Osteocyte (in vitro differentiated cells): ENCODE measurements around the gene ST14. TPM values are rescaled to one million over a fixed set of nuclear protein-coding genes. Genes with fewer than 3 reads are reported as not detected.
"Not testable (repeated sequence)": the region's sequence is repeated elsewhere in the genome, so short reads cannot be mapped to it uniquely, and the experiment has no call there.

Experiments used
- DNase-seq: peaks from one replicate; pipeline ENCODE4 v3.0.0; 2021; ENCODE audit warnings: mixed read lengths; ENCODE audit not compliant: unreplicated experiment; ENCODE audit errors: extremely low spot score
- H3K27ac Mint-ChIP-seq: one replicate; pipeline ENCODE4 v1.8.0; 2021; ENCODE audit warnings: mild to moderate bottlenecking, mixed read lengths; ENCODE audit not compliant: unreplicated experiment
- H3K27me3 Mint-ChIP-seq: one replicate; pipeline ENCODE4 v1.8.0; 2021; ENCODE audit warnings: mixed read lengths; ENCODE audit not compliant: unreplicated experiment
- H3K36me3 Mint-ChIP-seq: one replicate; pipeline ENCODE4 v1.8.0; 2021; ENCODE audit warnings: mixed read lengths; ENCODE audit not compliant: unreplicated experiment
- H3K4me1 Mint-ChIP-seq: one replicate; pipeline ENCODE4 v1.8.0; 2021; ENCODE audit warnings: mixed read lengths; ENCODE audit not compliant: unreplicated experiment
- H3K4me3 Mint-ChIP-seq: one replicate; pipeline ENCODE4 v1.8.0; 2021; ENCODE audit warnings: mild to moderate bottlenecking, moderate library complexity, mixed read lengths; ENCODE audit not compliant: unreplicated experiment
- H3K9me3 Mint-ChIP-seq: one replicate; pipeline ENCODE4 v1.8.0; 2021; ENCODE audit warnings: mixed read lengths; ENCODE audit not compliant: unreplicated experiment
- total RNA-seq: library from RNA; stranded (reverse); gene quantifications from 2 replicates; pipeline ENCODE4 v1.2.1, GENCODE V29; 2021
- TF ChIP-seq, protein P1 (sequence below): fragments of 200-600 bp; sonication (generic); IDR thresholded peaks from 2 replicates; pipeline ENCODE4 v1.5.0; 2021; ENCODE audit warnings: antibody characterized with exemption, mild to moderate bottlenecking, moderate library complexity

The ST14 gene
- total RNA-seq, 1 donor from 2014 or later: not detected

DNA sequence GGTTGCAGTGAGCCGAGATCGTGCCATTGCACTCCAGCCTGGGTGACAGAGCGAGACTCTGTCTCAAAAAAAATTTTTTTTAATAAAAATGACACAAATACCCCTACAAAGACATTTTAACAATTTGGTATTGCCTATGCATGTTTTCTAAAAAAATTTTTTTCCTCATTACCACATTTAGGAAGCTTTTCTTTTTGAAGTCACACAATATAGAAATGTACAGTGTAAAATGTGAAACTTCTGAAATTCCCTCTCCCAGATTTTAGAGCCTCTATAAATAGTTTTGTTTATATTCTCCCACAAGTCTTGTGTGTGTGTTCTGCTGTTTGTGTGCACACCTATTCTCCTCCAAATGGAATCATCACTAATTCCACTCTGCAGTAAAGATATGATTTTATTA is 7.6 kb downstream of the ST14 start:
- H3K27ac Mint-ChIP-seq: no peak overlapping the region
- H3K4me3 Mint-ChIP-seq: no peak overlapping the region
- peaks cover 5% of the 10 kb centered on the region for H3K4me1 Mint-ChIP-seq
- H3K27me3 Mint-ChIP-seq: peaks cover 2% of the 10 kb centered on the region
- H3K36me3 Mint-ChIP-seq: no peaks in the 10 kb centered on the region
- DNase-seq: no peak
- H3K9me3 Mint-ChIP-seq: no peaks in the 10 kb centered on the region
- TF ChIP-seq, protein P1, sequence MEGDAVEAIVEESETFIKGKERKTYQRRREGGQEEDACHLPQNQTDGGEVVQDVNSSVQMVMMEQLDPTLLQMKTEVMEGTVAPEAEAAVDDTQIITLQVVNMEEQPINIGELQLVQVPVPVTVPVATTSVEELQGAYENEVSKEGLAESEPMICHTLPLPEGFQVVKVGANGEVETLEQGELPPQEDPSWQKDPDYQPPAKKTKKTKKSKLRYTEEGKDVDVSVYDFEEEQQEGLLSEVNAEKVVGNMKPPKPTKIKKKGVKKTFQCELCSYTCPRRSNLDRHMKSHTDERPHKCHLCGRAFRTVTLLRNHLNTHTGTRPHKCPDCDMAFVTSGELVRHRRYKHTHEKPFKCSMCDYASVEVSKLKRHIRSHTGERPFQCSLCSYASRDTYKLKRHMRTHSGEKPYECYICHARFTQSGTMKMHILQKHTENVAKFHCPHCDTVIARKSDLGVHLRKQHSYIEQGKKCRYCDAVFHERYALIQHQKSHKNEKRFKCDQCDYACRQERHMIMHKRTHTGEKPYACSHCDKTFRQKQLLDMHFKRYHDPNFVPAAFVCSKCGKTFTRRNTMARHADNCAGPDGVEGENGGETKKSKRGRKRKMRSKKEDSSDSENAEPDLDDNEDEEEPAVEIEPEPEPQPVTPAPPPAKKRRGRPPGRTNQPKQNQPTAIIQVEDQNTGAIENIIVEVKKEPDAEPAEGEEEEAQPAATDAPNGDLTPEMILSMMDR: no peak

- Mint-ChIP-seq H3K27me3 (no peaks in the 10 kb centered on the region), H3K9me3 (no peaks in the 10 kb centered on the region), H3K36me3 (no peaks in the 10 kb centered on the region), H3K4me1 (peaks cover 5% of the 10 kb centered on the region), H3K4me3 (no peak overlapping the region), H3K27ac (no peak overlapping the region)
- TF ChIP-seq, protein P1: no peak
- DNase-seq: no peak
Observed at GRCh38 chr11:130168105-130168504, 8.5 kb downstream of the ST14 start.

- DNase-seq: no peak
- H3K27ac Mint-ChIP-seq: no peak overlapping the region
Observed at GRCh38 chr11:130170345-130170744, 10.8 kb downstream of the ST14 start.

GRCh38 chr11:130171534-130171933 is 12.0 kb downstream of the ST14 start:
- Mint-ChIP-seq H3K9me3 (peaks cover 8% of the 10 kb centered on the region), H3K27me3 (peaks cover 14% of the 10 kb centered on the region), H3K36me3 (no peaks in the 10 kb centered on the region), H3K27ac (no peak overlapping the region), H3K4me1 (peaks cover under 1% of the 10 kb centered on the region), H3K4me3 (no peak overlapping the region)
- TF ChIP-seq, protein P1: no peak
- no peak for DNase-seq

More at GRCh38 chr11:130170345-130170744, 10.8 kb downstream of the ST14 start:
- TF ChIP-seq, protein P1: no peak
- H3K27me3 Mint-ChIP-seq: peaks cover 14% of the 10 kb centered on the region
- H3K36me3 Mint-ChIP-seq: no peaks in the 10 kb centered on the region
- H3K4me1 Mint-ChIP-seq: peaks cover 5% of the 10 kb centered on the region
- no peak overlapping the region for H3K4me3 Mint-ChIP-seq
- peaks cover 8% of the 10 kb centered on the region for H3K9me3 Mint-ChIP-seq

DNA sequence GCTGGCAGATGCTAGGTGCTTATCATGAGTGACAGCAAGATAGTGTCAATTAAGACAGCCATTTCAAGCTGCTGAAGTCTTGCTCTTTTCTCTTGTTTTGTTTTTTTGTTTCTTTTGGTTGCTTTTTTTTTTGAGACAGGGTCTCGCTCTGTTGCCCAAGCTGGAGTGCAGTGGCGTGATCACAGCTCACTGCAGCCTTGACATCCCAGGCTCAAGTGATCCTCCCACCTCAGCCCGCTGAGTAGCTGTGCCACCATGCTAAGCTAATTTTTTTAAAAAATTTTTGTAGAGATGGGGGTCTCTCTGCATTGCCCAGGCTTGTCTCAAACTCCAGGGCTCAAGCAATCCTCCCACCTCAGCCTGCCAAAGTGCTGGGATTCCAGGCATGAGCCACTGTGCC is 12.4 kb downstream of the ST14 start:
- not testable (repeated sequence) for H3K9me3 Mint-ChIP-seq, H3K36me3 Mint-ChIP-seq, DNase-seq, H3K4me1 Mint-ChIP-seq, H3K4me3 Mint-ChIP-seq, H3K27ac Mint-ChIP-seq
- peaks cover 14% of the 10 kb centered on the region for H3K27me3 Mint-ChIP-seq

GRCh38 chr11:130174642-130175041 is 15.1 kb downstream of the ST14 start:
- no peaks in the 10 kb centered on the region for H3K4me1 Mint-ChIP-seq

More at GRCh38 chr11:130174642-130175041, 15.1 kb downstream of the ST14 start:
- peaks cover 8% of the 10 kb centered on the region for H3K9me3 Mint-ChIP-seq
- no peak for DNase-seq
- no peak overlapping the region for H3K27ac Mint-ChIP-seq
- TF ChIP-seq, protein P1: no peak
- peaks cover 14% of the 10 kb centered on the region for H3K27me3 Mint-ChIP-seq
- H3K36me3 Mint-ChIP-seq: no peaks in the 10 kb centered on the region
- no peak overlapping the region for H3K4me3 Mint-ChIP-seq
